Heart left ventricle (tissue), 16 donors: ENCODE results near the gene ZNF804B. TPM values are rescaled to one million over a fixed set of nuclear protein-coding genes. Genes with fewer than 3 reads are reported as not detected.

Source experiments
- ATAC-seq, 4 donors: fragments of 200-7000 bp; cut with Tn5 transposase; one replicate each; pipeline ENCODE4 v1.9.1; 2020 to 2022; ENCODE audit warnings: moderate library complexity in 4 of 4, mild to moderate bottlenecking in 3 of 4, moderate number of reproducible peaks in 1 of 4
- DNase-seq, 5 donors: peaks; one replicate each; pipeline ENCODE4 v3.0.0-alpha.2; 2020
- H3K27ac ChIP-seq, 12 donors: fragments of 200-600 bp; sonication (generic) in 4 of 12; one replicate each; pipeline versions ENCODE4 v1.5.0 to v1.8.0; 2016 to 2022; ENCODE audit warnings: mild to moderate bottlenecking in 2 of 12
- H3K27me3 ChIP-seq, 9 donors: fragments of 200-600 bp; sonication (generic) in 2 of 9; one replicate each; pipeline versions ENCODE4 v1.5.1 to v1.8.0; 2016 to 2022; ENCODE audit warnings: mild to moderate bottlenecking in 3 of 9
- H3K36me3 ChIP-seq, 9 donors: fragments of 200-600 bp; sonication (generic) in 2 of 9; one replicate each; pipeline versions ENCODE4 v1.5.0 to v1.8.0; 2018 to 2022; ENCODE audit warnings: mild to moderate bottlenecking in 2 of 9
- H3K4me1 ChIP-seq, 12 donors: fragments of 200-600 bp; sonication (generic) in 4 of 12; one replicate each; pipeline versions ENCODE4 v1.5.0 to v1.8.0; 2016 to 2022; ENCODE audit warnings: mild to moderate bottlenecking in 3 of 12
- H3K4me3 ChIP-seq, 12 donors: fragments of 200-600 bp; sonication (generic) in 4 of 12; one replicate each; pipeline versions ENCODE4 v1.5.0 to v1.8.0; 2017 to 2022; ENCODE audit warnings: mild to moderate bottlenecking in 9 of 12, moderate library complexity in 4 of 12
- H3K9me3 ChIP-seq, 12 donors: fragments of 200-600 bp; sonication (generic) in 4 of 12; one replicate each; pipeline versions ENCODE4 v1.5.0 to v1.8.0; 2016 to 2022; ENCODE audit warnings: mild to moderate bottlenecking in 1 of 12
- POLR2A ChIP-seq, 2 donors: fragments of 450-650 bp; IDR thresholded peaks; one replicate each; pipeline ENCODE4 v1.6.1; 2017; ENCODE audit warnings: antibody characterized with exemption in 2 of 2, mild to moderate bottlenecking in 2 of 2, moderate library complexity in 2 of 2
- WGBS, 4 donors: extraction: QIAGEN DNeasy Blood & Tissue Kit in 2 of 4; methylation state at CpG; one replicate each; pipeline versions ENCODE4 v1.1.5 to v1.1.7; 2013 to 2018; 5-methylcytosine and 5-hydroxymethylcytosine counted together
- intact Hi-C, 10 donors: fragments of 100-400 bp; cut with DNase I; formaldehyde crosslinking; loops; one replicate each; pipeline versions ENCODE4 v1.11.1 to v1.14.2; 2022
- polyA plus RNA-seq, 2 donors: library from polyadenylated mRNA; stranded (reverse); fragments of 200-250 nt; gene quantifications; one replicate each; pipeline ENCODE4 v1.2.3, GENCODE V29; 2013
- total RNA-seq, 9 donors: library from RNA; depleted of rRNA in 2 of 9; stranded (reverse); fragments of >200 nt in 2 of 9; fragmentation: NEBNext Ultra II Directional in 3 of 9; extraction: Animal tissue kit (Norgen Biotek cat#: 25700) in 3 of 9; gene quantifications; one replicate each; pipeline versions ENCODE4 v1.1.0 to v1.2.4, GENCODE V29; 2016 to 2023
- TF ChIP-seq, protein P1 (sequence below), 12 donors: fragments of 200-600 bp; sonication (generic) in 4 of 12; IDR thresholded peaks; one replicate each; pipeline versions ENCODE4 v1.5.0 to v1.8.0; 2018 to 2022; ENCODE audit warnings: antibody characterized with exemption in 12 of 12, mild to moderate bottlenecking in 5 of 12
- donor health status: ischemic (EF 13 %, LVEDD 7.1; RV severe dilation, severe dysfunction).
- donor health status: healthy with polysubstance abuse.
- donor health status: DM: no; HTN: yes; CAD: no.
- donor health status: DM: no; HTN: no; CAD: no.
- donor health status: ischemic (EF 25% LVEDD 6.9; RV normal size, moderate dysfunction).
- donor health status: ischemic (EF 25% LVEDD 5.7; RV mildly dilated, moderate dysfunction).
- donor health status: healthy.
- donor health status: DM: yes; HTN: yes; CAD: no.
- donor health status: ischemic (EF 35%, LVEDD 5.7; RV mildly dilated, moderate dysfunction).
- donor health status: nonischemic (EF 11% LVEDD 7.7; RV severe dilation, severe dysfunction).
- donor health status: DM: yes; HTN: yes; CAD: no.
- donor health status: PGD.
- donor health status: ischemic (EF 29% LVEDD 5.4; RV normal size, mild dysfunction).
- donor health status: nonischemic (EF 23%, LVEDD 6.1; RV moderate dilation, normal function).

The ZNF804B gene
- total and polyA plus RNA-seq, 11 donors, result not detected

DNA sequence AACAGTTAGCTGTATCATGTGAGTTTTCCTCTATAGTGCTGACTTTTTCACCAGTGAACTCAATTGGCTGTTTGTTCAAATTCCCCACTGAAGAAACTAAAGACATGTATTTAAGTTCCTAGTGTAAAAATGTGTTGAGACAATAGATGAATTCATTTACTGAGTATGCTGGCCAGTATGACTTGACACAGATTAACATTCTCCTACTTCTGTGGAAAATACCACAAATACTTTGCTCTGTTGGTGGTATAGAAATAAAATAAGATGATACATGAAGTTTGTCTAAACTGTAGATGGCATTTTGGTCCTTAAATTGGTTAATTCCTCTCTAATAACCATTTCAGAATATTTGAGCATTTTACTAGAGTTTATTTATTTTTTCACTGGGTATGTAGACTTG lies 263.7 kb downstream of the ZNF804B start:
- H3K27ac ChIP-seq, result no peak overlapping the region
- H3K9me3 ChIP-seq, result peaks cover 0 to 16% (median 0%) of the 10 kb centered on the region in 12 donors
- ATAC-seq, result no peak
- no peak overlapping the region for H3K4me3 ChIP-seq
- DNase-seq, result no peak
- no peaks in the 10 kb centered on the region for H3K36me3 ChIP-seq
- H3K4me1 ChIP-seq, result no peaks in the 10 kb centered on the region
- intact Hi-C loops, result no loop called here
- TF ChIP-seq, protein P1, sequence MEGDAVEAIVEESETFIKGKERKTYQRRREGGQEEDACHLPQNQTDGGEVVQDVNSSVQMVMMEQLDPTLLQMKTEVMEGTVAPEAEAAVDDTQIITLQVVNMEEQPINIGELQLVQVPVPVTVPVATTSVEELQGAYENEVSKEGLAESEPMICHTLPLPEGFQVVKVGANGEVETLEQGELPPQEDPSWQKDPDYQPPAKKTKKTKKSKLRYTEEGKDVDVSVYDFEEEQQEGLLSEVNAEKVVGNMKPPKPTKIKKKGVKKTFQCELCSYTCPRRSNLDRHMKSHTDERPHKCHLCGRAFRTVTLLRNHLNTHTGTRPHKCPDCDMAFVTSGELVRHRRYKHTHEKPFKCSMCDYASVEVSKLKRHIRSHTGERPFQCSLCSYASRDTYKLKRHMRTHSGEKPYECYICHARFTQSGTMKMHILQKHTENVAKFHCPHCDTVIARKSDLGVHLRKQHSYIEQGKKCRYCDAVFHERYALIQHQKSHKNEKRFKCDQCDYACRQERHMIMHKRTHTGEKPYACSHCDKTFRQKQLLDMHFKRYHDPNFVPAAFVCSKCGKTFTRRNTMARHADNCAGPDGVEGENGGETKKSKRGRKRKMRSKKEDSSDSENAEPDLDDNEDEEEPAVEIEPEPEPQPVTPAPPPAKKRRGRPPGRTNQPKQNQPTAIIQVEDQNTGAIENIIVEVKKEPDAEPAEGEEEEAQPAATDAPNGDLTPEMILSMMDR (IDR thresholded peaks at IDR 0.05), result no peak
- TF ChIP-seq POLR2A (IDR thresholded peaks at IDR 0.05), result no peak
- no peaks in the 10 kb centered on the region for H3K27me3 ChIP-seq

GRCh38 chr7:89023877-89024276 lies 264.4 kb downstream of the ZNF804B start:
- no peak overlapping the region for H3K4me3 ChIP-seq
- H3K36me3 ChIP-seq, result no peaks in the 10 kb centered on the region
- 15 to 17% (median 16%) methylated on average over 1 of the region's 1 CpG for whole genome bisulfite sequencing, 4 donors
- TF ChIP-seq, protein P1 (IDR thresholded peaks at IDR 0.05), result no peak
- no peak for TF ChIP-seq POLR2A (IDR thresholded peaks at IDR 0.05)
- H3K27ac ChIP-seq, result no peak overlapping the region
- H3K9me3 ChIP-seq, result peaks cover 0 to 12% (median 0%) of the 10 kb centered on the region in 12 donors
- H3K4me1 ChIP-seq, result no peaks in the 10 kb centered on the region
- intact Hi-C loops, result no loop called here
- H3K27me3 ChIP-seq, result no peaks in the 10 kb centered on the region
- ATAC-seq, result no peak
- DNase-seq, result no peak

DNA sequence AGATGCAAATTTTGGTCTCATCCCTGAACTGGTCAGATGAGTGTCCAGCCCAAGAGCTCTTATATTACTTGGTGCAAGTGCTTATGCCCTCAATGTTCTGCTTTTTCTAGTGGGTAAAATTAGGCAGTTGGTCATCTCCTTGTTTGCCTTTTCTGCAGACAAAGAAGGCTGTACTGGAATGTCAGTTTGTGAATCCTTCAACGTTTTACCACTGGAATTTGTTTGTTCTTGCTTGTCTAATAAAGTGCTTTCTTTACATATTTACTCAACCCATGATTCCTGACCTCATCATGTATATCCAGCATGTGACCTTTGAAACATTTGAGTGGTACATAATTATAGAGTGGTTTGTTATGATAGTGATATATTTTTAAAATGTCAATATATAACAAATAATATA lies 268.3 kb downstream of the ZNF804B start:
- H3K4me3 ChIP-seq, result no peak overlapping the region
- WGBS, 4 donors, result 36 to 43% (median 39%) methylated on average over 1 of the region's 1 CpG
- no peaks in the 10 kb centered on the region for H3K36me3 ChIP-seq
- no peak for ATAC-seq
- TF ChIP-seq POLR2A (IDR thresholded peaks at IDR 0.05), result no peak
- TF ChIP-seq, protein P1 (IDR thresholded peaks at IDR 0.05), result no peak
- no peaks in the 10 kb centered on the region for H3K4me1 ChIP-seq
- intact Hi-C loops, result no loop called here
- no peak overlapping the region for H3K27ac ChIP-seq
- H3K9me3 ChIP-seq, result no peaks in the 10 kb centered on the region
- H3K27me3 ChIP-seq, result no peaks in the 10 kb centered on the region
- DNase-seq, result no peak

- H3K9me3 ChIP-seq, result no peaks in the 10 kb centered on the region
- ATAC-seq (no peak), DNase-seq (no peak)
- no peak overlapping the region for H3K4me3 ChIP-seq
- H3K36me3 ChIP-seq, result no peaks in the 10 kb centered on the region
- 84 to 90% (median 88%) methylated on average over 4 of the region's 4 CpGs for WGBS, 4 donors
- intact Hi-C loops, result no loop called here
- H3K27ac ChIP-seq, result no peak overlapping the region
- H3K4me1 ChIP-seq, result no peaks in the 10 kb centered on the region
- H3K27me3 ChIP-seq, result no peaks in the 10 kb centered on the region
- no peak for TF ChIP-seq POLR2A (IDR thresholded peaks at IDR 0.05)
- TF ChIP-seq, protein P1 (IDR thresholded peaks at IDR 0.05), result no peak
Measured at GRCh38 chr7:89028319-89028718, 268.8 kb downstream of the ZNF804B start.
